Measurements from ENCODE around the gene HAGHL. TPM values are rescaled to one million over a fixed set of nuclear protein-coding genes. Genes with fewer than 3 reads are reported as not detected.
A peak's percentile ranks its signal among the peaks of the same experiment; 100 is the strongest.

Gene HAGHL
- total and polyA plus RNA-seq, 2 donors (not counting 3 experiments of a cell fraction or from before 2014, with no cell fraction given), result 6.3 to 6.8 TPM

- DNase-seq (ENCODE audit: low read depth, low spot score) (no peak), FAIRE-seq (no peak)
- H3K9me3 ChIP-seq (replicated peaks; ENCODE audit: control insufficient read depth, insufficient read depth, low read length), result no peaks in the 10 kb centered on the region
- dilution Hi-C loops (cut with MboI; ENCODE audit: extremely low pct_ligation_motif_present, low sequenced_read_pairs) (no loop called here), intact Hi-C loops (cut with micrococcal nuclease) (no loop called here)
- no peak overlapping the region for H3K9ac ChIP-seq (replicated peaks; ENCODE audit: extremely low read depth, insufficient read depth, low read length)
- H3K4me3 ChIP-seq (replicated peaks in 1 of 3; ENCODE audit: insufficient read depth in 1 of 3, low read depth in 1 of 3, low read length in 3 of 3), result no peak overlapping the region
- POLR2A ChIA-PET, result no interaction called here
- CTCF ChIA-PET, result no interaction called here
- H3K9me1 ChIP-seq (replicated peaks; ENCODE audit: control insufficient read depth, extremely low read depth, insufficient read depth, low read length), result no peaks in the 10 kb centered on the region
- H3K27me3 ChIP-seq (ENCODE audit: control insufficient read depth in 2 of 2, insufficient read depth in 2 of 2, low read length in 2 of 2), result peaks cover 29 to 31% of the 10 kb centered on the region in 2 experiments
- no peak overlapping the region for H2AFZ ChIP-seq (ENCODE audit: low read depth, low read length)
- H3K36me3 ChIP-seq (ENCODE audit: control insufficient read depth in 2 of 2, extremely low read depth in 1 of 2, insufficient read depth in 2 of 2, low read length in 2 of 2), result no peaks in the 10 kb centered on the region
- H4K20me1 ChIP-seq (replicated peaks; ENCODE audit: control insufficient read depth, extremely low read depth, insufficient read depth, low read length), result no peaks in the 10 kb centered on the region
- H3K27ac ChIP-seq (ENCODE audit: insufficient read depth, low read depth, low read length), result no peak overlapping the region
- TF ChIP-seq EZH2 (IDR thresholded peaks at IDR 0.05; ENCODE audit: borderline replicate concordance, low read depth, low read length, severe bottlenecking) (peak; percentile 86), GATA2 (IDR thresholded peaks at IDR 0.05; ENCODE audit: insufficient read depth, insufficient read length, low read depth, low read length) (no peak), JUN (IDR thresholded peaks at IDR 0.05; ENCODE audit: borderline replicate concordance, insufficient read depth, insufficient read length, low read depth) (no peak), POLR2AphosphoS5 (IDR thresholded peaks at IDR 0.05; ENCODE audit: insufficient read depth, low read depth, low read length) (no peak), FOS (IDR thresholded peaks at IDR 0.05; ENCODE audit: borderline replicate concordance, insufficient read depth, low read length) (no peak)
- TF ChIP-seq, protein P1, sequence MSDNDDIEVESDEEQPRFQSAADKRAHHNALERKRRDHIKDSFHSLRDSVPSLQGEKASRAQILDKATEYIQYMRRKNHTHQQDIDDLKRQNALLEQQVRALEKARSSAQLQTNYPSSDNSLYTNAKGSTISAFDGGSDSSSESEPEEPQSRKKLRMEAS (IDR thresholded peaks at IDR 0.05; ENCODE audit: insufficient read depth, insufficient read length), result no peak
- no peak overlapping the region for H3K4me2 ChIP-seq (ENCODE audit: insufficient read depth, low read length)
- no peaks in the 10 kb centered on the region for H3K4me1 ChIP-seq (ENCODE audit: control insufficient read depth, extremely low read depth, insufficient read depth, low read length)
- BruUV-seq (replicated peaks), result no TSS peak
- H3K79me2 ChIP-seq (ENCODE audit: control insufficient read depth, insufficient read depth, low read length), result no peaks in the 10 kb centered on the region
Observed at GRCh38 chr16:700684-701584, 26.0 kb upstream of the HAGHL start.
